Sciatic nerve (tissue), 2 donors: ENCODE results near the gene VARS1. TPM values are rescaled to one million over a fixed set of nuclear protein-coding genes. Genes with fewer than 3 reads are reported as not detected.

Experiments
- ATAC-seq: fragments of 200-7000 bp; cut with Tn5 transposase; one replicate; pipeline ENCODE4 v1.9.1; 2020; ENCODE audit warnings: mild to moderate bottlenecking, moderate library complexity
- DNase-seq: peaks from one replicate; pipeline ENCODE4 v3.0.0-alpha.2; 2020; ENCODE audit warnings: low spot score
- intact Hi-C: fragments of 100-400 bp; cut with DNase I; formaldehyde crosslinking; loops from one replicate; pipeline ENCODE4 v1.14.2; 2022
- total RNA-seq: library from RNA; stranded (reverse); fragmentation: NEBNext Ultra II Directional; extraction: Animal tissue kit (Norgen Biotek cat#: 25700); gene quantifications from one replicate; pipeline ENCODE4 v1.2.1, GENCODE V29; 2021
- donor health status: DM: no; HTN: no; CAD: no.
- donor health status: DM: no; HTN: no; CAD: no.

Gene VARS1
- total RNA-seq, 1 donor from 2014 or later = 42.3 TPM

DNA sequence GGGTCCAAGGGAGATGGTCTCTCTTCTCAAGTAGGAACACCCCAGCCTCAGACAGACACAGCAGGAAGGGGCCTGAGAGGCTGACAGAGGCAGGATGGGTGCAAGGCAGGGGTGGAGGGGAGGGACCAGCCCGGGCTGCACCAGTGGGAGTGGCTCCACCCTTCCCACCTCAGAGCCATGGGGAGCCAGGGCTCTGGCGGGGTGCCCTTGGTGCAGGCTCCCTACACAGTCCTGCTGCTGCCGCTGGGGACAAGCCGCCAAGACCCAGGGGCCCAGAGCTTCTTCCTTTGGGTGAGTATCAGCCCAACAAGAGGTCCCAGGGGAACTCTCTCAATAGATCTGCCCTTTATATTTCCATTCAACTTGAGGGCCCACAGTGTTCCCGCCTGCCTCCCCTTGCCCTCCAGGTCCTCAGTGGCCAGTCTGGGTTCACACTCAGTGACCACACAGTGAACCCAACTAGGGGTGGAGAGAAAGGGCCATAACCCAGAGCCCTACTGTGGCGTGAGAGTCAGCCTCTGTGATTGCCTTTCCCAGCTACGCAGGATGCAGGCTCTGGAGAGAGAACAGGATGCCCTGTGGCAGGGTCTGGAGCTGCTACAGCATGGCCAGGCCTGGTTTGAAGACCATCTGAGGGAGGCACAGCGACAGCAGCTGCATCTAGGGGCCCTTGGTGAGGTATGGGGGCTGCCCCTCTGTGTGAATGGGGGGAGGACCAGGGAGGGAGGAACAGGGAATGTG is 32.5 kb downstream of the VARS1 start:
- intact Hi-C loops = no loop called here
- peak; percentile 37 for ATAC-seq
- no peak for DNase-seq

DNA sequence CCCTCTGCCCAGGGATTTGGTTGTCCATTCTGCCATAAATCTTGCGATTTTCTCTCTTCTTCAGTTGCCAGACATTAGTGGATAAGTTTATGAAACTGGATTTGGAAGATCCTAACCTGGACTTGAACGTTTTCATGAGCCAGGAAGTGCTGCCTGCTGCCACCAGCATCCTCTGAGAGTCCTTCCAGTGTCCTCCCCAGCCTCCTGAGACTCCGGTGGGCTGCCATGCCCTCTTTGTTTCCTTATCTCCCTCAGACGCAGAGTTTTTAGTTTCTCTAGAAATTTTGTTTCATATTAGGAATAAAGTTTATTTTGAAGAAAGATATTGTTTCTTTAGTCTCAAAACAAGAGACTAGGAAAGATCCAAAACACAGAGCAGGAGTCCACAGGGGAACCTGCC is 33.2 kb downstream of the VARS1 start, which contains the start of gene SAPCD1:
Gene SAPCD1, plus strand, starts transcription at position 301 of the 400 bp plus-strand sequence. CDS start 399 bp downstream, outside the sequence.
- intact Hi-C loops = no loop called here
- ATAC-seq = no peak
- DNase-seq = no peak

GRCh38 chr6:31761343-31761742 is 34.2 kb downstream of the VARS1 start:
- DNase-seq (no peak), ATAC-seq (no peak)
- intact Hi-C loops = no loop called here

GRCh38 chr6:31760790-31761189 is 34.8 kb downstream of the VARS1 start:
- intact Hi-C loops = no loop called here
- ATAC-seq = no peak
- DNase-seq = no peak

DNA sequence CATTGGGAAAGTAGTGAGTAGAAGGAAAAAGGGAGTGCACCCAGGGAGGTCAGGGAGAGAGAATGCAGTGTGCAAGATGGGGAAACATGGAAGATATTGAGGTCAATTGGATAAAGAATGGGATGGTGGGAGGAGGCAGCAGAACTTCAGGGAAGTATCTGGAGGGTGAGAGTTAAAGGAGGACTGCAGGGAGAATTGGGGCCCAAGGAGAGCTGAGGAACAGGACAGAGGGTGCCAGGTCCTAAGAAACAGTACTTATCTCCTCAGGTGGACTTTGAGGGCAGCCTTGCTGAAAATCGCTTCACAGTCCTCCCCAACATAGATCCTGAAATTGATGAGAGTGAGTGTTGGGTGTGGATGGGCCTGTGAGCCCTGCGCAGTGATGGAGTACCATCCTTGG is 37.3 kb downstream of the VARS1 start:
- ATAC-seq (no peak), DNase-seq (no peak)
- intact Hi-C loops = no loop called here

DNA sequence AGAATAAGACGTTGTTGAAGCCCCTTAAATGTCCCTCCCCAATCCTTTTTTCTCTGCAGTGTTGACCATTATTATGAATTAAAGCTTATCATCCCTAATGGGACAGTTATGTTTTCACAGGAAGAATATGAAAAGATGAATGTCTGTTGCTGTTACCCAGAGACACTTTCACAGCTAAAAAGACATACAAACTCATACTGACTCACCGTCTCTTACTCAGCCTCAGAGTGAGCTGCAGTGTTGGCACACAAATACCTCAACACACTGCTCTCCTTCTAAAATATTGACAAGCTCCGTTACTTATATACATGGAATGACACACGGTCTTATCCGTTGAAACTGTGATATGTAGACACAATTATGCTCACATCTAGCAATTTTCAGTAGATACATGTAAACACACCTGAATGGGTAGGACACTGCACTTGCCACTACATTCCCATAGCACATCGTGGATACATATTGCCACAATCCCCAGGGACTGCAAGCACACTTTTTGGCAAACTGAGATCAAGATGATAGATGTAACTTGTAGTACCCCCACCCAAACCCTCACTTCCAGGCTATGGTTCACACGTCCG is 42.7 kb downstream of the VARS1 start:
- DNase-seq (no peak), ATAC-seq (no peak)
- intact Hi-C loops = no loop called here

DNA sequence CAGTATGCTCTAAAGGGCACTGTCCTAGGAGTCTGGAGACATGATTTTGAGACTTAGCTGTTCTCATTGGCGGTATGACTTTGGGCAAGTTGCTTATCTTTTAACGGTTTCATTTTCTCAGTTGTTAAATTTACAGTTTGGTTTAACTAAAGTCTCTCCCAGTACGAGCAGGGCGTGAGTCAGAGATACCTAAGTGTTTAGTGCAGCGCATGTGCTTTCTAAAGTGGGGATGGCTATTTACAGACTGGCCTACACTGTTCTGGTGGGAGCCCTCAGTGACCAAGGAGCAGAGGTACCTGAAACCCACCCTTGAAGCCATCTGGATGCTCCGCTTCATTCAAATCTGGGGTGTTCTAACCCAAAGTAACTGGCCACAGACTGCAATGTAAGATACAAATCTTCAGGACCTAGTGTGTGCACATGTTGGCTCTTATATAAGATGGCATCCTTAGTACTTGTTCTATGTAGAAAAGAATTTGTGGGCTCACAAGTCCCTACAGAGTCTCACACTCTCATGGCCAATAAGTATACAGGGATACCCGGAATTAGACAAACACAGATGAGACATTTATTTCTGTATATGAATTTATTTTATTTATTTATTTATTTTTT is 45.0 kb downstream of the VARS1 start:
- no peak for ATAC-seq
- no peak for DNase-seq
- intact Hi-C loops = no loop called here

DNA sequence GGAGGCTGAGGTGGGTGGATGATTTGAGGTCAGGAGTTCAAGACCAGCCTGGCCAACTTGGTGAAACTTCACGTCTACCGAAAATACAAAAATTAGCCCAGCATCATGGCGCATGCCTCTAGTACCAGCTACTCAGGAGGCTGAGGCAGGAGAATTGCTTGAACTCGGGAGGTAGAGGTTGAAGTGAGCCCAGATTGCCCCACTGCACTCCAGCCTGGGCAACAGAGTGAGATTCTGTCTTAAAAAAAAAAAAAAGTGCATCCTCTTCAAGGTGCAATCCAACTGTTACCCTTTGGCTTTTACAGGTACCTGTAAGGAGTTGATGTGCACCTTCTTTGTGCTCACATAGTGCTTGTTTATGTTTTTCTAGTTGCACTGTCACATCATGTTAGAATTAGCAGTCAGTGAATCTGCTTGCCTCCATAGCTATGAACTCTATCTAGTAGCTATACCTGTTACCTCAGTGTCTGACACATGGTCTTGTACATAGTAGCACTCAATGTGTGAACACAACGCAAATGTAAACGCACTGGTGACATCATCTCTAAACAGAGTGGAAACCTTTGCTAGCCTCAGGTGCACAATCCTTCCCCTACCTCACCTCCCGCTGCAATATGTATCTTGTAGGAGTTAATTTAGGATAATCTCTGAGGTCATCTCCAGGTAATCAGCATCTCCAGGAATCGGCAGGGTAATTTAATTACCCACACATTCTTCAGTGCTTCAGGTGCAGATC is 46.1 kb downstream of the VARS1 start:
- no peak for DNase-seq
- no peak for ATAC-seq
- intact Hi-C loops = no loop called here

Other genes starting within 250 kb of the VARS1 start
- gene ATP6V1G2, start 249.1 kb downstream of the VARS1 start, total RNA-seq = 4.8 TPM
- gene NFKBIL1, start 248.1 kb downstream of the VARS1 start, total RNA-seq = 23.0 TPM
- 0.27 TPM for gene LTA, start 223.5 kb downstream of the VARS1 start, total RNA-seq
- 0.40 TPM for gene TNF, start 220.2 kb downstream of the VARS1 start, total RNA-seq
- 4.0 TPM for gene LTB, start 213.3 kb downstream of the VARS1 start, total RNA-seq
- gene LST1, start 209.5 kb downstream of the VARS1 start, total RNA-seq = 17.7 TPM
- gene NCR3, start 202.7 kb downstream of the VARS1 start, total RNA-seq = 1.1 TPM
- 50.6 TPM for gene AIF1, start 180.5 kb downstream of the VARS1 start, total RNA-seq
- 166 TPM for gene PRRC2A, start 175.0 kb downstream of the VARS1 start, total RNA-seq
- 201 TPM for gene BAG6, start 143.1 kb downstream of the VARS1 start, total RNA-seq
- gene APOM, start 139.9 kb downstream of the VARS1 start, total RNA-seq = 0.53 TPM
- 14.5 TPM for gene C6orf47, start 135.0 kb downstream of the VARS1 start, total RNA-seq
- 16.7 TPM for gene GPANK1, start 130.8 kb downstream of the VARS1 start, total RNA-seq
- gene CSNK2B, start 129.7 kb downstream of the VARS1 start, total RNA-seq = 116 TPM
- gene LY6G5B, start 125.8 kb downstream of the VARS1 start, total RNA-seq = 20.4 TPM
- gene LY6G5C, start 114.7 kb downstream of the VARS1 start, total RNA-seq = 2.1 TPM
- 46.0 TPM for gene ABHD16A, start 92.4 kb downstream of the VARS1 start, total RNA-seq
- gene LY6G6F, start 88.9 kb downstream of the VARS1 start, total RNA-seq = not detected
- gene LY6G6D, start 80.4 kb downstream of the VARS1 start, total RNA-seq = not detected
- gene LY6G6C, start 74.0 kb downstream of the VARS1 start, total RNA-seq = 0.71 TPM
- gene MPIG6B, start 72.4 kb downstream of the VARS1 start, total RNA-seq = 0.62 TPM
- gene DDAH2, start 66.5 kb downstream of the VARS1 start, total RNA-seq = 124 TPM
- gene CLIC1, start 59.2 kb downstream of the VARS1 start, total RNA-seq = 239 TPM
- gene MSH5, start 55.7 kb downstream of the VARS1 start, total RNA-seq = 21.2 TPM
- 4.9 TPM for gene SAPCD1, start 33.1 kb downstream of the VARS1 start, total RNA-seq
- 0.94 TPM for gene VWA7, start 18.4 kb downstream of the VARS1 start, total RNA-seq
- 30.1 TPM for gene LSM2, start 11.2 kb upstream of the VARS1 start, total RNA-seq
- 2.8 TPM for gene HSPA1L, start 19.5 kb upstream of the VARS1 start, total RNA-seq
- 195 TPM for gene HSPA1A, start 19.8 kb upstream of the VARS1 start, total RNA-seq
- gene HSPA1B, start 32.0 kb upstream of the VARS1 start, total RNA-seq = 181 TPM
- gene NEU1, start 67.1 kb upstream of the VARS1 start, total RNA-seq = 22.1 TPM
- gene SLC44A4, start 83.2 kb upstream of the VARS1 start, total RNA-seq = 2.1 TPM
- gene EHMT2, start 101.9 kb upstream of the VARS1 start, total RNA-seq = 49.4 TPM
- 8.4 TPM for gene ZBTB12, start 106.3 kb upstream of the VARS1 start, total RNA-seq
- 25.0 TPM for gene C2, start 132.0 kb upstream of the VARS1 start, total RNA-seq
- gene CFB, start 150.3 kb upstream of the VARS1 start, total RNA-seq = 72.6 TPM
- gene NELFE, start 163.2 kb upstream of the VARS1 start, total RNA-seq = 55.1 TPM
- gene SKIC2, start 163.4 kb upstream of the VARS1 start, total RNA-seq = 60.0 TPM
- gene DXO, start 176.4 kb upstream of the VARS1 start, total RNA-seq = 23.0 TPM
- 453 TPM for gene C4A, start 186.3 kb upstream of the VARS1 start, total RNA-seq
- gene C4B, start 219.0 kb upstream of the VARS1 start, total RNA-seq = 392 TPM
- gene CYP21A2, start 242.7 kb upstream of the VARS1 start, total RNA-seq = 6.1 TPM